Measurements from ENCODE around the gene CARNS1.
"Not testable (repeated sequence)": the region's sequence is repeated elsewhere in the genome, so short reads cannot be mapped to it uniquely, and the experiment has no call there.

- TF ChIP-seq GABPA (IDR thresholded peaks at IDR 0.05 in 1 of 2, conservative IDR thresholded peaks at IDR 0.05 in 1 of 2); CTCF (IDR thresholded peaks at IDR 0.05; ENCODE audit: low read depth, low read length, missing input control); YY1 (IDR thresholded peaks at IDR 0.05); FOXA1 (IDR thresholded peaks at IDR 0.05); TAF1 (conservative IDR thresholded peaks at IDR 0.05): not testable (repeated sequence)
- TF ChIP-seq, protein P1, sequence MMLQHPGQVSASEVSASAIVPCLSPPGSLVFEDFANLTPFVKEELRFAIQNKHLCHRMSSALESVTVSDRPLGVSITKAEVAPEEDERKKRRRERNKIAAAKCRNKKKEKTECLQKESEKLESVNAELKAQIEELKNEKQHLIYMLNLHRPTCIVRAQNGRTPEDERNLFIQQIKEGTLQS (IDR thresholded peaks at IDR 0.05) = not testable (repeated sequence)
Measured at GRCh38 chr11:67427364-67427859, 11.9 kb downstream of the CARNS1 start.

Data from liver (tissue), 3 donors.